ENCODE results near the gene GALNT2.
A peak's percentile ranks its signal among the peaks of the same experiment; 100 is the strongest.

GALNT2 gene

DNA sequence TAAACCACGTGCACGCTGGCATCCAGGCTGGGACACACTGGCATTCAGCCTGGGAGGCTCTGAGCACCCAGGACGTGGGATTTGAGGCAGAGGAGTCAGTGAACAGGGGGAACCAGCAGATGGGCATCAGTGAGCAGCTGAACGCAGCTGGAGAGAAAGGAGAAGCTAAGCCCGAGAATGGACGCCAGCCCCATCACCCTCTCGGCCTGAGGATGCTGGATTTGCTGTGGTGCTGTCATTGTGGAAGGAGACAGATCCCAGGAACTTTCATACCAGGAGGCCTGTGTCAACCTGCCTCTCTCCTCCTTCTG is 226.3 kb downstream of the GALNT2 start:
- DNase-seq (ENCODE audit: low spot score), result no peak

DNA sequence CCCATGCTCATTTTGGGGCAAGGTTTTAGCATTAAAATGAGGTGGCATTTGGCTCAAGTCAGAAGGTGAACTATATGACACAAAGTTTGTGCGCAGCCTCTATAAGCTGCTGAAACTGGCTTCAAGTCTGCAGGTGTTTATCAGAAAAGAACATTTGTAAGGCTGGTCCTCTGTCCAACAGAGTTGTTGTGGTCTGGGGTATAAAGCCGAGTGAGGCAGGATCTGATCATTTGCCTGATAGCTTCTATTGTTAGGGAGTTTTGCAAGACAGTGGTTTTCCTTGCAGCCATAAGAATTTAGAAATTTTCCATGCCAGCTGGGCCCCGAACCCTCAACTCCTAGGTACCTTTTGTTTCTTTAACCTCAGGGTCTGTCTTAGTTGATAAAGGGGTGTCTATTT is 228.3 kb downstream of the GALNT2 start:
- no peak for DNase-seq (ENCODE audit: low spot score)

DNA sequence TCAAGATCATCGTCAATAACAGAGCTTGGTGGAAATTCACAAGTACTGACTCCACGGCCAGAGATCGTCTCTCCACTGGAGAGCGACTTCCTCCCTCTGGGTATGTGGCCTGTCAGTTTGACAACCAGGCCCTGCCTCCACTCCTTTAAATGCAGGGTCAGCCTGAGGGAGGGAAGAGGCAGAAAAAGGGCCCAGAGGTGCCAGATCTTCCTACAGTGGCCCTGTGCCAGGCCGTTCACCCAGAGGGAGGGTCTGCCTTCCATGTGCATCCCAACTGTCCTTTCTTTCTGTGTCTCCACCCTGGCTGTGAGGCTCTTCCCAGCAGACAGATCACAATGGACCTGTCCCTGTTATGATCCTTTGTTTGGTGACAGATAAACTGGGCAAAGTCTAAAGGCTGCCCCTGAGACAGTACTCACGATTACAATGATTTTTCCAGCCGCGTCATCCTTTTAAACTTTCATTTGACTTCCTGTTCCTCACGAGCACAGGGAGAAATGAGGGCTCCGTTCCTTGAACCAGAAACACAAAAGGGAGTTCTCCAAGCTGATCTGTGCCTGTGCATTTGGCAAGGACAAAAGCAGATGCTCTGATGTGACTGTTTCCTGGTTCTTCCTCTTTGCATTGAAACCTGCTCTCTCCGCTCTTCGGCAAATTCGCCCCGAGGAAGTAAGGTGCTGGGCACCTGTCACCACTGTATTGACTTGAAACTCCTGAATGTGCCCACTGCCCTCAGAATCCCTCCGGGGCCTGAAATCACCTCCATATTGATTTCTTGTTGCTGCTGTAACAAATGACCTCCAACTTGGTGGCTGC is 232.4 kb downstream of the GALNT2 start:
- no peak for DNase-seq (ENCODE audit: low spot score)

DNA sequence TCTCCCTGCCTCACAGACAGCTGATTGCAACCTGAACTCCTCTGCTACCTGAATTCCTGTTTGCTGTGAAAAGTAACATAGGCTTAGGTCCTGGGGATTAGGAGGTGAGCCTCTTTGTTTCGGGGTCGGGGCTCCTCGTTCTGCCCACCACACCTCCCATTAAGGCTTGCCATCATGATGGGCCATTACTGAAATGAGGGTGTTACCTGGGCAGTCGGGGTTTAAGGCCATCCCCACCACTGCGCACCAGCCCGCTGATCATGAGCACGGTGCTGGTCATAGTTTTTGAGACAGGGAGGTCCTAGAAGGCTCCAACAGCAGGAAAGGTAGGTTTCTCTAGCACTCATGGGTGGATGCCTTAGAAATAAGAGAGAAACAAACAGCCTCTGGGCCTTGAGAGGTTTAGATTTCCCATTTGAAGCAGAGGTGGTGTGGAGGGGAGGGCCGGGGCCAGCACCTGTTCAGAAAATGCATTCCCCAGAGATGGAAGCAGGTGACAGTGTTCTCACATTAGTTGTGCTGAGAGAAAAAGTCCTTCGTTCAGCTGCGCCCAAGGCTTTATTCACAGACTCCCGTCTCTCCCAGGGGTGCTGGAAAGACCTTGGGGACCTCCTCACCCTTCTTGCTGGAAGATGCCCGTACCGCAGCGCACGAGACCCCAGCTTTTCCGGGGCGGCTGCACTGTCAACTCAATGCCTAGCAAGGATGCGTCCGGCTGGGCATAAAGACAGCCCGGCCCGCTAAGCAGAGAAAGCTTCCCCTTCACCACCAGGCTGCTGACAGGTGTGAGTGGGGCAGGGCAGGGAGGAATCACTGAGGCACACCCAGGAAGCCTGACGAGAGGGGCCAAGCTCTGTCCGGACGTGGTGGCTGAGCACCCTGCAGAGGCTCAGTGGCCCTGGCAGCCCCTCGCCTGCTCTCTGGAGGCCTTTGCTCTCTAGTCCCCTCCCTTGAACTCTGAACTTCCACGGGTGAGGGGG is 233.6 kb downstream of the GALNT2 start:
- DNase-seq (ENCODE audit: low spot score), result no peak

DNA sequence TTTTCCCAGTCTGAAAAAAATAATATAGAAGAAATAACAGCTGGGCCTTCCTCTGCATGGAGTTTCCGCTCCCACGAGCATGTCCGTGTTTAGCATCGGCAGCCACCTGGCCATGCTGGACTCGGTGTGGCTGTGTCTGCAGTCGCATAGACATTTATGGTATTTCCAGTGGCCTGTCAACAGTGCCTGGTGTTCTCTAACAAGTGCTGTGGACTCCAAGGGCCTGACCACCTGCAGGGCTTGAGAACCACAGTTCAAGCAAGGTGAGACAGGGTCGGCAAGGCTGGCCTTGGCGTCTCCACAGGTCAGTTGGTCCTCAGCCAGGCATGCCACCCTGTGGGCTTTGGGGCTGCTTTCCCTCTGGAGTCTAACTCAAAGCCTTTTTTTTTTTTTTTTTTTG is 234.3 kb downstream of the GALNT2 start:
- no peak for DNase-seq (ENCODE audit: low spot score)

DNA sequence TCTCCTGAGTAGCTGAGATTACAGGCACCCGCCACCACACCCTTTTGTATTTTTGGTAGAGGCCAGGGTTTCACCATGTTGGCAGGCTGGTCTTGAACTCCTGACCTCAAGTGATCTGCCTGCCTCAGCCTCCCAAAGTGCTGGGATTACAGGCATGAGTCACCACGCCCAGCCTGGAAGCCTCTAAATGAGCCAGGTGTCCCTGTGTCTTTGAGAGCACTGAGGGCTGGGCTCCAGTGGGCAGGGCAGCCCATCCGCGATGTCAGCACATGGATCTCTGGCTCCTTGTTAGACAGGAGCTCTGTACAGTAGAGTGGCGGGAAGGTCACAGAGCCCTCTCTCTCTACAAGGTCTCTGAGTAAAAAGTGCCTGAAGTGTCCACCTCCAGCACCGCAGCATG is 234.8 kb downstream of the GALNT2 start:
- DNase-seq (ENCODE audit: low spot score), result no peak

DNA sequence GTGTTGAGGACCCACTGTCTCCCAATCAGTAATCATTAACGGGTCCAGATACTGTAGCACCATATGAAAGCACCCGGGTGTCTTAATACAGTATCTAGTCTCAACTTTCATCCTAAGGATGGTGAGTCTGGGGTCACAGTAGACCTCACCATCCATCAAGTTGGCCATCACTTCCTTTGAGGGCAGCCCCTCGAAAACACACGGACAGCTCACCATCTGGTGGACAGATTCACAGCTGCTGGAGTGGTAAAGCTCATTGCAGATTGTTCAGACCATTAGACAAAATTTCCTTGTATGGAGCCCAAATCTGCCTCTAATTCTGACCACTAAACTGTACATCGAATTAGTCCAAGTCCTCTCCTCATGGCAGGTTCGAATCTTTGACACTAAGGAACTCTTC is 236.0 kb downstream of the GALNT2 start:
- DNase-seq (ENCODE audit: low spot score), result no peak

DNA sequence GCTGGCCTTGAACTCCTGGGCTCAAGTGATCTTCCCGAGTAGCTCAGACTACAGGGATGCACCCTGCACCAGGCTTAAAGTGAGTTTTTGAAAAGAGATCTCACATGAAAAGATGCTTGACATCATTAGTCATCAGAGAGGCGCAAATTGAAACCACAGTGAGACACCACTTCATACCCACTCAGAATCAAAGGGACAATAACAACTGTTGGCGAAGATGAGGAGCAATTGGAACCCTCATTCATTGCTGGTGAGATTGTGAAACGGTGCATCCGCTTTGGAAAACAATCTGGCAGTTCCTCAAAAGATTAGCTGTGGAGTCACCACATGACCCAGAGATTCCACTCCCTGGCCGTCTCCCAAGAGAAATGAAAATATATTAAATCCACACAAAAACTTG is 236.8 kb downstream of the GALNT2 start:
- DNase-seq (ENCODE audit: low spot score), result no peak

DNA sequence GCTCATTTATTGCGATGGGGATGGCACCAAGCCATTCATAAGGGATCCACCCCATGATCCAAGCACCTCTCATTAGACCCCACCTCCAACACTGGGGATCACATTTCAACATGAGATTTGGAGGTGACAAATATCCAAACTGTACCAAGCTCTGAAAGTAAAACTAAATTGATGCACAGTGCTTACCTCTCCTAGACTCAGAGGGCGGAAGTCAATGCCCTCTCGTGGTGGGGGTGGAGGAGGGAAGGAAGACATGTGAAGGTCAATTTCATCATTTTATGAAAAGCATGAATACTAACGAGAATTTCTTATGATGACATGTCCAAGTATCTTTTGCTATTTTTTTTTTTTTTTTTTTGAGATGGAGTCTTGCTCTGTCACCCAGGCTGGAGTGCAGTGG is 239.1 kb downstream of the GALNT2 start:
- no peak for DNase-seq (ENCODE audit: low spot score)

DNA sequence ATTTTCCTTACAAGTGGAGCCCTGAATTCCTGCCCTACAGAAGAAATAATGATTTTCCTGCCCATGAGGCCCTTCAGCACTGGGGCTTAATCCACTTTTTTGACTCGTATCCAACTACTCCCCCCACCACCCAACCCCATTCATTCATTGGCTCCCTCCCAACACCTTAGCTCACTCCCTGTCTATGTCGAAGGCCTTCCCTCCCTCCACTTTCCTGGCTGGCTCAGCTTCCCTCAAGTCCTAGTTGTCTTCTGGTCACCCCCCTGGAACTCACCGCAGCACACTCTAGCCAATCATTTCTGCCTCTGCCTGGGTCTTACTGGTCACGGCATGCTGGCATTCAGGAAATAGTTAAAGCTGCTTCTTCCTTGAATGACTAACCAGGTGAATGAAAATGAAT is 240.2 kb downstream of the GALNT2 start:
- DNase-seq (ENCODE audit: low spot score), result no peak

DNA sequence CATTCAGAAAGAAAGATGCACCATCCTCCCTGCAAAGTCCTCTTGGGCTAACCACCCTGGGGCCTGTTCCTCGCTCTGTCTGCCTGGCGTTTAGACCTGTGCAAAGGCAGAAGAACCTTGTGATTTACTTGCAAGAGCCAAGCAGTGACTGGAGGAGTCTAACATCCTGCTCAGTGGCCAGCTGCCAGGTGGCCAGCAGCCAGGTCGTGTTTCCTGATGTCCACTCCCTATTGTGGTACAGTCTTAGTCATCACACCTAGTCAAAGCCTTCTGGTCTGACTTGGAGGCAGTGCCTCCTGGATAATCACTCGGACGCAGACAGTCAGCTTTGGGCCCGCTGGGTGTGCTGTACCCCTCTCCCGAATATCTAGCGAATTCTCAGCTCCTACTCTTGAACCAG is 241.0 kb downstream of the GALNT2 start:
- no peak for DNase-seq (ENCODE audit: low spot score)

DNA sequence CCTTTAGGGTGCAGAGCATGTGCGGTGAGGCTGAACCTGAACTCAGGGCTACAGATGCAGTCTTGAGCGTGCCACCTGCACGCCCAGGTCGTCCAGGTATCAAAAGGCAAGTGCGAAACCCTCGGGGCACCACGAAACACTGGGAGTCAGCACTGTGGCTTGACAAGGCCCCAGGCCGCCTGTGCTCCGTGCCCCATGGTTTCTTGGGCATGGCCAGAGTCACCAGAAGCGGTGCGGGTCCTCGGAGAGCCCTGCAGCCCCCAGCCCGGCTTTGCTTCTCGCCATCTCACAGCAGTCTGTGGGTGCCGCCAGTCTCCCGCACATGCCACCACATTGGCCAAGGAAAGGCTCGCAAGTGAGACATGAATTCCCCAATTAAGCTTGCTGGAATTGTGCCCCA is 241.8 kb downstream of the GALNT2 start:
- no peak for DNase-seq (ENCODE audit: low spot score)

DNA sequence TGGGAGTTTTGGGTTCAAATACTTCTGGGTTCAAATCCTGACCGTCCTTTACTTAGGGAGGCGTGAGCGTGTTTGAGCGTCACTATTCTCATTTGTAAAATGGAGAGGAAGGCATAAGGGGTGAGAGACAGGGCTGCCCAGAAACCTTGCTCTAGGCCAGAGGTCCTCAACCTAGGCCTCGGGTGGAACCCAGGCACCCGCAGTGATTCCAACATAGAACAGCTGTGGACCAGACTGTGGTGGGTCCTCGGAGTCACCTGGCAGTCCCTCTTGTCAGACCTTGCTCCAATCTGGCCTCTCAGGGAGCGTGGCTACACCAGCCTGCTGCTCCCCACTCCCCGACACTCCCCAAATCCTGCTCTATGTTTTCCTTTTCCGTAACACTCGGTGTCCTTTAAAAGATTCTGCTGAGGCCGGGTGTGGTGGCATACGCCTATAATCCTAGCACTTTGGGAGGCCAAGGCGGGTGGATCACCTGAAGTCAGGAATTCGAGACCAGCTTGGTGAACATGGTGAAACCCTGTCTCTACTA is 242.7 kb downstream of the GALNT2 start:
- no peak for DNase-seq (ENCODE audit: low spot score)

DNA sequence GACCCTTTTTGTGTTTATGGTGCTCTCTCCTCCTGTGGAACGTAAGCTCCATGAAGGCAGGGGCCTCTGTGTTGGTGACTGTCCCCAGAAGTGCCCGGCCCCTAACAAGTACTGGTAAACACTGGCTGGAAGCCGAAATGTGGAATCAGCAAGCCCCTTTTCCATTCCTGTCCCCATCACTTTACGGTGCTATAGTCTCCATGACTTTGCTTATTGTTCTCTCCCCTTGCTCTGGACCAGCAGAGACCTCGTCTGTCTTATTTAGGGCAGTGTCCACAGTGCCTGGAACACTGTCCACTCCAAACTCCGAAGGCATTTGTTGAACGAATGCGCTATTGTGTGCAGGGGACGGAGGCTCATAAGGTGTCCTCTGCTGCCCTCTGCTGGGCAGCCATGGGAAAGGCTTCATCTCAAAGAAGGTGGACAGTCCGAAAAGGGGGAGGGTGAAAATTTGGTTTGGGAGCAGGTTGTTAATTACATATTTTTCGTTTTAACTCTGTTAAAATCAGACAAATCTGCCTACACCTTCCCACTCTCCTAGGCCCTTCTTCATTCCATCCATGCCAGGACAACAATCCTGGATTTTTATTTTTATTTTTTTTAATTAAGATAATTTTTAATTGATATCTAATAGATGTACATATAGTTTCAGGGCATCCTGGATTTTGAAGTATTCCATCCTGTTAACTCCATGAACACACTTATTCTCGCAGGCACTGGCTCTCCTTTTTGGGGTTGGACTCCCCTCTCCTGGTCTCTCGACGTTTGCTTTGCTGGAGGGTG is 243.5 kb downstream of the GALNT2 start:
- DNase-seq (ENCODE audit: low spot score), result peak; percentile 72

DNA sequence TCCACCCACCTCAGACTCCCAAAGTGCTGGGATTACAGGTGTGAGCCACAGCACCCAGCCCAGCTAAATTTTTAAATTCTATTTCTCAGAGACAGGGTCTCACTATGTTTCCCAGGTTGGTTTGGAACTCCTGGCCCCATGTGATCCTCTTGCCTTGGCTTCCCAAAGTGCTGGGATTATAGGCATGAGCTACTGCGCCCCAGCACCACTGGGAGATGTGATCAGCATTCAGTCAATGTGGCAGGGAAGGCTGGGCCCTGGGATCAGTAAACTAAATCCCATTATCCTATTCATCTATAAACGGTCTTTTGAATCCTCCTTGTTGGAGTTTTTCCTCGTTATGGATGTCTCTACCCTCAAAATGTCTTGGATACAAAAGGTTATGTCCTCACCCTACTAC is 245.6 kb downstream of the GALNT2 start:
- DNase-seq (ENCODE audit: low spot score), result no peak

DNA sequence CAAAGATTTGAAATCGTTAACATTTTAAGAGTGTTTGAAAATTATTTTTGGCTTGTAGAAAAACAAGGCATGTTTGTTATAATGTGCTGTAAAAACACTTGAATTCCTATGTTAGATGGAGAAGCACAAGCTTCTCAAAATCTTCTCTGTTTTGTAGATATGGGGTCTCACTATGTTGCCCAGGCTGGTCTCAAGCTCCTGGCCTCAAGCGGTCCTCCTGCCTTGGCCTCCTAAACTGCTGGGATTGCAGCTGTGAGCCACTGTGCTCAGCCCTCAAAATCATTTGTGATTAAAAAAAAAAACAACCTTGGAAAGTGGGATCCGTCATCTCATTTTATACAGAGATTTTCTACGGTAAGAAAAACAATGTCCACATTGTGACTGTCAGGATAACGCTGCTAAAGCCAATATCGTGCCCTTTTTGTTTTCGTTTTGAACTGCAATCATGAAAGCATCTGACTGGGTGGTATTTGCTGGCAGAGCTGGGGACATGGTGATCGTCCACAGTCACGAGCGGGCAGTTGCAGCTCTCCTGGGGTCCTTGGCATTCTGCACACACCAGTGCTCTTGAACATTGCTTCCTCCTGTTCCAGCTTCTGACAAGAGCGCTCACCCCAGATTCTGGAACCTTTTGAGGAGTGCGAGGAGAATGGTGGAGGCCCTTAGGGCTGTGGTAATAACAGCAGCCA is 246.6 kb downstream of the GALNT2 start:
- DNase-seq (ENCODE audit: low spot score), result no peak

DNA sequence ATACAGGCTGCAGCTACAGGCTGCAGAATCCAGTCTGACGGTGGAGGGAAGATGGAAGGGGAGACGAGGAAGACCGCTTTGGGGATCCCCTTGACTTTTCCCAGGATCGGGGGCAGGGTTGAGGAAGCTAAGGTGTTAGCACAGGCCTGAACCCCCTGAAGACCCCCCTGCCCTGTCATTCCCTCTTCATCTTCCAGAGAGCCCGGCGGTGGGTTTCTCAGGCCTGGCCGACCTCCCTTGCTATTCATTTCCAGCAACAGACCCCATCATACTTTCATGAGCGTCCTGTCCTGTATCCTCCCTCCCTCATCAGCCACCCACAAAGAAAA is 247.1 kb downstream of the GALNT2 start:
- DNase-seq (ENCODE audit: low spot score), result no peak

DNA sequence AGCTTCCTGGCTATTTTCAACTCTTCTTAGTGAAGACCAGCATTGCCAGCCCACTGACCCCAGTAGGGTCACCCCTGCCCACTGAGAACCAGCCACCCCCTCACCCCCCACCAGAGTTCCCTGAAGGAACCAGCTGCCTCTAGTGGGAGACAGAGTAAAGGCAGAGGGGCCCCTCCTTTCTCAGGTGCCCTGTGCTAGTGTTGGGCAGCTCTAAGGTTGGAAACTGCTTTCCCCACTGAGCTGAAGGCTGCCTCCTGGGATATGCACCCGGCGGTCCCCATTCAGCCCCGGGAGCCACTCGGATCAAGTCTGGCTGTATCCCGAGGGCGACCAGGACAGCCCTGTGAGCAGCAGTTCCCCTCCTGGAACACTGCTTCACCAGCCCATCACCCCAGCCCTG is 248.1 kb downstream of the GALNT2 start:
- no peak for DNase-seq (ENCODE audit: low spot score)

DNA sequence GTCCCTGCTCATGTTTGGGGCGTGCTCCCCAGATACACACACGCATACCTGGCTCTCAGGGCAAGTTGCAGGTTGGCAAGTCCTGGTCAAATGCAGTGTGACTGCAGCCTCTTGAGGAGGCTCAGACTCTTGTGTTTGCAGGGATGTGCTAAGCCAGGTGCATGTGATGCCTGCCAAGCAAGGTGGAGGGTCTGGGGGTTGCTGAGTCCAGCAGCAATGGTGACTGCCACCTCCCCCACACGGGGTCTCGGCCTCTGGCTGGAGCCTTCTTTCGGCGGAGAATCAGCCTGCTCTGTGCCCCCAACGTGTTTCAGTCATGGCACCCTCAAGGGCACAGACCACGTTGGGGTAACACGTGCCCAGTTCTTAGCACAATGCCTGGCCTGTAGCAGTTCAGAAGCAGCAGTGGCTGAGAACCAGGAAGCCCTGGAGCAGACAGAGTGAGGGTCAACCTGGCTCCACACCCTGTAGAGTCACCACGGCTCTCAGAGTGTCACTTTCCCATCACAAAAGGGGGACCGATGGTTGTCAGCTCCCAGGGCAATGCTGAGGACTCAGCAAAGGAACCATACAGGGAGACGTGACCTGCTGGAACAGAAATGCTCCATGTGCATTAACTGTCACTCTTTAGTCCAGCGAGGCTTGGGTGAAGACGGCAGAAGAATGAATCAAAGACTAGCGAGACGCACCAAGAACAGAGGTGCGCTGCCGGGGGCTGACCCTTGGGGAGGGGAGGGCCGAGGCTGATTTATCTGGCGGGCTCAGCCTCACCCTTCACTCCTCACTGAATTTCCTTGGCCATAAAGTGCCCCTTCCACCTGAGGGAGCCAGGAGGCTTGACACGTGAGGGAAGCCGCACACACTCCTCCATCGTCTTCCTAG is 250.1 kb downstream of the GALNT2 start:
- no peak for DNase-seq (ENCODE audit: low spot score)

Measured in SK-N-DZ (cell line).